GM12878 (cell line): ENCODE results near the gene KIAA1191. TPM values are rescaled to one million over a fixed set of nuclear protein-coding genes. Genes with fewer than 3 reads are reported as not detected.

Experiments
- ATAC-seq: fragments of 200-7000 bp; cut with Tn5 transposase; 3 replicates; pipeline ENCODE4 v1.9.1; 2020; ENCODE audit warnings: mild to moderate bottlenecking, moderate library complexity
- BruUV-seq: library from RNA; stranded (reverse); fragments of 400-500 nt; replicated peaks from 2 replicates; lab custom pipeline; 2021; lab: Mats Ljungman, UMichigan
- CTCF ChIA-PET: fragments of 300-600 bp; sonication (Branson Sonifier 250); formaldehyde crosslinking; extraction: SDS; loops from one replicate; lab custom pipeline; 2021; ENCODE audit warnings: inconsistent platforms; lab: Yijun Ruan, JAX
- POLR2A ChIA-PET: fragments of 350-600 bp; formaldehyde crosslinking; extraction: SDS; loops from one replicate; lab custom pipeline; 2021; ENCODE audit warnings: inconsistent platforms; lab: Charles Lee
- RAD21 ChIA-PET: fragments of 300-600 bp; sonication (Branson Sonifier 250); formaldehyde crosslinking; loops from one replicate; lab custom pipeline; 2023; ENCODE audit warnings: antibody characterized with exemption; ENCODE audit not compliant: unreplicated experiment; lab: Charles Lee
- SMC1A ChIA-PET: fragments of 300-600 bp; sonication (Branson Sonifier 250); formaldehyde crosslinking; loops from one replicate; lab custom pipeline; 2023; ENCODE audit not compliant: unreplicated experiment, uncharacterized antibody; lab: Charles Lee
- DNase-seq: peaks from one replicate; pipeline ENCODE4 v3.0.0-alpha.2; 2011; ENCODE audit warnings: low read depth, low spot score
- FAIRE-seq: peaks from 3 replicates; lab custom pipeline; 2011; peaks lifted over from hg19 to GRCh38; lab: Jason Lieb, UNC
- H2AFZ ChIP-seq: 2 replicates; pipeline ENCODE4 v1.6.0; 2011; ENCODE audit warnings: low read depth, low read length, control low read depth; ENCODE audit not compliant: control insufficient read depth
- H3K27ac ChIP-seq: 2 replicates; pipeline ENCODE4 v1.5.1; 2011; ENCODE audit warnings: control low read depth; ENCODE audit not compliant: control insufficient read depth, insufficient read depth
- H3K27me3 ChIP-seq, 2 experiments: replicated peaks in 1 of 2; 2 replicates each; pipeline versions ENCODE4 v1.6.0 to v1.6.1; 2011; ENCODE audit warnings: low read length in 1 of 2; ENCODE audit not compliant: control insufficient read depth in 2 of 2, insufficient read depth in 2 of 2
- H3K36me3 ChIP-seq, 2 experiments: 2 replicates each; pipeline ENCODE4 v1.5.1; 2011; ENCODE audit warnings: low read length in 1 of 2; ENCODE audit not compliant: control insufficient read depth in 2 of 2, insufficient read depth in 2 of 2
- H3K4me1 ChIP-seq: 2 replicates; pipeline ENCODE4 v1.6.1; 2011; ENCODE audit warnings: mild to moderate bottlenecking, low read length, moderate library complexity, mixed read lengths; ENCODE audit not compliant: control insufficient read depth, insufficient read depth
- H3K4me2 ChIP-seq: 2 replicates; pipeline ENCODE4 v1.6.0; 2011; ENCODE audit warnings: control low read depth; ENCODE audit not compliant: control insufficient read depth, insufficient read depth
- H3K4me3 ChIP-seq: fragments of 200-600 bp; sonication (generic); 2 replicates; pipeline ENCODE4 v1.5.1; 2016
- H3K79me2 ChIP-seq: 2 replicates; pipeline ENCODE4 v1.6.0; 2011; ENCODE audit warnings: low read length; ENCODE audit not compliant: control insufficient read depth, insufficient read depth
- H3K9ac ChIP-seq: 2 replicates; pipeline ENCODE4 v1.8.0; 2011; ENCODE audit warnings: low read length, control low read depth, mixed read lengths; ENCODE audit not compliant: control insufficient read depth, insufficient read depth
- H3K9me3 ChIP-seq: replicated peaks from 3 replicates; pipeline ENCODE4 v1.5.1; 2011; ENCODE audit warnings: mild to moderate bottlenecking, low read length; ENCODE audit not compliant: control insufficient read depth, insufficient read depth
- H4K20me1 ChIP-seq: 2 replicates; pipeline ENCODE4 v1.6.0; 2011; ENCODE audit not compliant: control insufficient read depth, insufficient read depth
- CTCF ChIP-seq, 3 experiments: IDR thresholded peaks in 2 of 3; conservative IDR thresholded peaks in 1 of 3; 2 replicates each; pipeline ENCODE4 v1.5.1; 2011; ENCODE audit warnings: low read depth in 3 of 3, low read length in 3 of 3, mild to moderate bottlenecking in 3 of 3, control low read depth in 2 of 3, moderate library complexity in 2 of 3, inconsistent platforms in 1 of 3, mixed read lengths in 1 of 3; ENCODE audit not compliant: control insufficient read depth in 2 of 3, insufficient read depth in 1 of 3; ENCODE audit errors: extremely low read depth in 1 of 3
- EGR1 ChIP-seq, 2 experiments: IDR thresholded peaks; 1 replicate in 1 of 2; 2 replicates in 1 of 2; pipeline ENCODE4 v1.6.1; 2011 to 2012; ENCODE audit warnings: low read depth in 2 of 2, low read length in 2 of 2, borderline replicate concordance in 1 of 2, mild to moderate bottlenecking in 1 of 2, moderate library complexity in 1 of 2
- KDM1A ChIP-seq: fragments of 200-600 bp; sonication (generic); IDR thresholded peaks from 2 replicates; pipeline ENCODE4 v1.6.1; 2016; ENCODE audit warnings: borderline replicate concordance
- LARP7 ChIP-seq: fragments of 450-650 bp; IDR thresholded peaks from 2 replicates; pipeline ENCODE4 v1.6.1; 2017; ENCODE audit warnings: mild to moderate bottlenecking
- NRF1 ChIP-seq: conservative IDR thresholded peaks from 2 replicates; pipeline ENCODE4 v1.6.1; 2011; ENCODE audit warnings: mild to moderate bottlenecking, low read depth, low read length, improper control_type of control experiment
- RFX5 ChIP-seq: IDR thresholded peaks from 2 replicates; pipeline ENCODE4 v1.6.1; 2011; ENCODE audit warnings: low read depth, low read length, improper control_type of control experiment
- WGBS: methylation state at CpG from one replicate; pipeline ENCODE4 v1.1.6; 2016; ENCODE audit warnings: low lambda C conversion rate; ENCODE audit not compliant: insufficient replicate concordance, insufficient coverage; ENCODE audit errors: missing lambda C conversion rate; 5-methylcytosine and 5-hydroxymethylcytosine counted together
- in situ Hi-C: fragments of 300-500 bp; cut with MboI; formaldehyde crosslinking; loops from 9 replicates; pipeline ENCODE4 v1.14.3; 2018; ENCODE audit warnings: mixed read lengths
- intact Hi-C: fragments of 100-400 bp; cut with micrococcal nuclease; formaldehyde crosslinking; loops from one replicate; pipeline ENCODE4 v1.14.2; 2022; ENCODE audit not compliant: unreplicated experiment
- polyA plus RNA-seq, 11 experiments: library from polyadenylated mRNA; depleted of rRNA in 4 of 11; unstranded in 6 of 11; stranded (reverse) in 5 of 11; fragments of >200 nt; fragmentation: Nextera tagmentation in 4 of 11; fragmentation: Illumina TruSeq in 1 of 11; extraction: Ambion mirVana in 4 of 11; extraction: Trizol in 1 of 11; gene quantifications; 1 replicate in 1 of 11; 2 replicates in 10 of 11; pipeline versions ENCODE4 v1.2.1 to v1.2.3, GENCODE V29; 2011 to 2016; ENCODE audit warnings: inconsistent platforms in 2 of 11, missing spikeins in 2 of 11, low read depth in 1 of 11
- total RNA-seq, 4 experiments: library from RNA; depleted of rRNA in 3 of 4; stranded (reverse); fragments of >200 nt in 3 of 4; fragmentation: Illumina TruSeq in 1 of 4; extraction: Trizol in 1 of 4; gene quantifications; 2 replicates each; pipeline versions ENCODE4 v1.2.1 to v1.2.3, GENCODE V29; 2013 to 2021
- TF ChIP-seq, protein P1 (sequence below): IDR thresholded peaks from 2 replicates; pipeline ENCODE4 v1.6.1; 2012; ENCODE audit warnings: low read length, inconsistent platforms

KIAA1191 gene
- total and polyA plus RNA-seq, 10 of the 15 experiments (the other 5 are each of a cell fraction or from before 2014, with no cell fraction given), result 14.9 to 58.2 (median 31.8) TPM

DNA sequence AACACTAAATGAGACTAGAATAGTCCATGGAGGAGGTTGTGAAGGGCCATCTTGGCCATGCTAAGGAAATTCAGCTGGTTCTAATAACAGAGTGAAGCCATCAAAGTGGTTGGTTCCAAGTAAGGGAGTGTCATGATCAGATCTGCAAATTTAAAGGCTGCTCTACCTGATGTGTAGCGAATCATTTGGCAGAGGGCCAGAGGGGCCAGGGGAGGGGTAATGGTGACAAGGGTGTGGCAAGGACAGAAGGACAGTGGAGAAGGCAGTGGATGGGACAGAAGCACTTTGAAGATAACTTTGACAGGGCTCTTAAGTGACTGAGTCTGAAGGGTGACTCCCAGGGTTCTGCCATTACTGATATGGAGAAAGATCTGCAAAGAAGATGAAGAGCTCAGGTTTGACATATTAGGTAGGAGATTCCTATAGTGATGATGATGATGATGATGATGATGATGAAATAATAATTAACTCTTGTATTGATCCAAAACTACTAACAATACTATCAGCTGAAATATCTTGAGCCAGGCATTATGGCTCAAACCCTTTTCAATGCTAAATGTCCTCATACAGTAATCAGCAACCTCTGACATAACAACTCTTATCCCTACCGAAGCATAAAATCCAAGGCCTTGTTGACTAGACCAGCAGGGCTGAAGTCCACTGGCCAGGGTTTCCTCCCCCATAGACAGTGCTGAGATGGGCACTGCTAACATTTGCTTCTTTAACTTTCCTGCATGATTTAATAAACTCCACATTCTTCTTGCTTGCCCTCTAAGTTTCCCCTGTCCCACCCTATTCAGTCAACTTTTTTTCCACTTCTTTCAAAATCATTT lies 20.0 kb downstream of the KIAA1191 start:
- BruUV-seq, result no TSS peak
- no peaks in the 10 kb centered on the region for H3K4me1 ChIP-seq
- ChIA-PET POLR2A (interaction anchor here (1.3 kb wide), 1 partner anchor 12 kb away, joined by 4 read pairs; no protein-coding TSS in a partner anchor), SMC1A (interaction anchor here (1.4 kb wide), 1 partner anchor 9 kb away, joined by 3 read pairs; no protein-coding TSS in a partner anchor), RAD21 (no interaction called here), CTCF (interaction anchor here (0.5 kb wide), 1 partner anchor 974 kb away, joined by 5 read pairs; no protein-coding TSS in a partner anchor)
- 97% methylated on average over 2 of the region's 2 CpGs for WGBS
- H3K36me3 ChIP-seq, result peaks cover under 1 to 1% of the 10 kb centered on the region in 2 experiments; a peak in 1 of 4 replicates
- no peak overlapping the region for H3K4me3 ChIP-seq
- FAIRE-seq (no peak), ATAC-seq (no peak), DNase-seq (no peak)
- H3K4me2 ChIP-seq, result no peak overlapping the region
- no peak overlapping the region for H3K9ac ChIP-seq
- H4K20me1 ChIP-seq, result no peaks in the 10 kb centered on the region
- H3K79me2 ChIP-seq, result no peaks in the 10 kb centered on the region
- H3K27me3 ChIP-seq, result no peaks in the 10 kb centered on the region
- no peak overlapping the region for H3K27ac ChIP-seq
- in situ Hi-C loops (no loop called here), intact Hi-C loops (no loop called here)
- no peaks in the 10 kb centered on the region for H3K9me3 ChIP-seq
- no peak for TF ChIP-seq NRF1
- no peak for TF ChIP-seq EGR1 (IDR thresholded peaks at IDR 0.05; ENCODE audit: borderline replicate concordance in 1 of 2, low read depth in 2 of 2, low read length in 2 of 2)
- TF ChIP-seq LARP7, result no peak
- TF ChIP-seq RFX5, result no peak
- no peak for TF ChIP-seq CTCF (IDR thresholded peaks at IDR 0.05 in 2 of 3, conservative IDR thresholded peaks at IDR 0.05 in 1 of 3; ENCODE audit: control insufficient read depth in 2 of 3, extremely low read depth in 1 of 3, insufficient read depth in 1 of 3, low read depth in 3 of 3, low read length in 3 of 3)
- TF ChIP-seq, protein P1, sequence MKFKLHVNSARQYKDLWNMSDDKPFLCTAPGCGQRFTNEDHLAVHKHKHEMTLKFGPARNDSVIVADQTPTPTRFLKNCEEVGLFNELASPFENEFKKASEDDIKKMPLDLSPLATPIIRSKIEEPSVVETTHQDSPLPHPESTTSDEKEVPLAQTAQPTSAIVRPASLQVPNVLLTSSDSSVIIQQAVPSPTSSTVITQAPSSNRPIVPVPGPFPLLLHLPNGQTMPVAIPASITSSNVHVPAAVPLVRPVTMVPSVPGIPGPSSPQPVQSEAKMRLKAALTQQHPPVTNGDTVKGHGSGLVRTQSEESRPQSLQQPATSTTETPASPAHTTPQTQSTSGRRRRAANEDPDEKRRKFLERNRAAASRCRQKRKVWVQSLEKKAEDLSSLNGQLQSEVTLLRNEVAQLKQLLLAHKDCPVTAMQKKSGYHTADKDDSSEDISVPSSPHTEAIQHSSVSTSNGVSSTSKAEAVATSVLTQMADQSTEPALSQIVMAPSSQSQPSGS, result no peak
- no peak for TF ChIP-seq KDM1A
- no peak overlapping the region for H2AFZ ChIP-seq
